Central memory CD4-positive, alpha-beta T cell (primary cell): ENCODE measurements around the gene RTEL1.

Experiments
- DNase-seq: peaks from one replicate; pipeline ENCODE4 v3.0.0; 2022

RTEL1 gene

GRCh38 chr20:63742381-63743024 lies 84.4 kb downstream of the RTEL1 start:
- no peak for DNase-seq

- no peak for DNase-seq
Observed at GRCh38 chr20:63743210-63743970, 85.3 kb downstream of the RTEL1 start.

- DNase-seq = no peak
Observed at GRCh38 chr20:63744158-63744557, 86.0 kb downstream of the RTEL1 start.

GRCh38 chr20:63744574-63745423 lies 86.7 kb downstream of the RTEL1 start:
- no peak for DNase-seq

- DNase-seq = no peak
Observed at GRCh38 chr20:63745424-63745805, 87.3 kb downstream of the RTEL1 start.
